Stimulated activated memory B cell treated with anti-CD40 and anti-IgM and Interleukin-4, amounts not matched to agents 10 μg/mL and 1 μg/mL and 100 μg/mL, for 72 hours (primary cell): ENCODE measurements around the gene MCOLN3.
A peak's percentile ranks its signal among the peaks of the same experiment; 100 is the strongest.

Source experiments
- ATAC-seq: fragments of 150-1000 bp; cut with Tn5 transposase; 2 replicates; pipeline ENCODE4 v1.10.0; 2021
- H3K27ac Mint-ChIP-seq: one replicate; pipeline ENCODE4 v1.8.0; 2022; ENCODE audit warnings: mild to moderate bottlenecking, mixed read lengths
- H3K27me3 Mint-ChIP-seq: one replicate; pipeline ENCODE4 v1.8.0; 2022; ENCODE audit warnings: mixed read lengths
- H3K36me3 Mint-ChIP-seq: one replicate; pipeline ENCODE4 v1.8.0; 2022; ENCODE audit warnings: mixed read lengths
- H3K4me1 Mint-ChIP-seq: one replicate; pipeline ENCODE4 v1.8.0; 2022; ENCODE audit warnings: mixed read lengths
- H3K4me3 Mint-ChIP-seq: one replicate; pipeline ENCODE4 v1.8.0; 2022; ENCODE audit warnings: mild to moderate bottlenecking, moderate library complexity, mixed read lengths
- H3K9me3 Mint-ChIP-seq: one replicate; pipeline ENCODE4 v1.8.0; 2022; ENCODE audit warnings: mixed read lengths

MCOLN3 gene, protein sequence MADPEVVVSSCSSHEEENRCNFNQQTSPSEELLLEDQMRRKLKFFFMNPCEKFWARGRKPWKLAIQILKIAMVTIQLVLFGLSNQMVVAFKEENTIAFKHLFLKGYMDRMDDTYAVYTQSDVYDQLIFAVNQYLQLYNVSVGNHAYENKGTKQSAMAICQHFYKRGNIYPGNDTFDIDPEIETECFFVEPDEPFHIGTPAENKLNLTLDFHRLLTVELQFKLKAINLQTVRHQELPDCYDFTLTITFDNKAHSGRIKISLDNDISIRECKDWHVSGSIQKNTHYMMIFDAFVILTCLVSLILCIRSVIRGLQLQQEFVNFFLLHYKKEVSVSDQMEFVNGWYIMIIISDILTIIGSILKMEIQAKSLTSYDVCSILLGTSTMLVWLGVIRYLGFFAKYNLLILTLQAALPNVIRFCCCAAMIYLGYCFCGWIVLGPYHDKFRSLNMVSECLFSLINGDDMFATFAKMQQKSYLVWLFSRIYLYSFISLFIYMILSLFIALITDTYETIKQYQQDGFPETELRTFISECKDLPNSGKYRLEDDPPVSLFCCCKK

DNA sequence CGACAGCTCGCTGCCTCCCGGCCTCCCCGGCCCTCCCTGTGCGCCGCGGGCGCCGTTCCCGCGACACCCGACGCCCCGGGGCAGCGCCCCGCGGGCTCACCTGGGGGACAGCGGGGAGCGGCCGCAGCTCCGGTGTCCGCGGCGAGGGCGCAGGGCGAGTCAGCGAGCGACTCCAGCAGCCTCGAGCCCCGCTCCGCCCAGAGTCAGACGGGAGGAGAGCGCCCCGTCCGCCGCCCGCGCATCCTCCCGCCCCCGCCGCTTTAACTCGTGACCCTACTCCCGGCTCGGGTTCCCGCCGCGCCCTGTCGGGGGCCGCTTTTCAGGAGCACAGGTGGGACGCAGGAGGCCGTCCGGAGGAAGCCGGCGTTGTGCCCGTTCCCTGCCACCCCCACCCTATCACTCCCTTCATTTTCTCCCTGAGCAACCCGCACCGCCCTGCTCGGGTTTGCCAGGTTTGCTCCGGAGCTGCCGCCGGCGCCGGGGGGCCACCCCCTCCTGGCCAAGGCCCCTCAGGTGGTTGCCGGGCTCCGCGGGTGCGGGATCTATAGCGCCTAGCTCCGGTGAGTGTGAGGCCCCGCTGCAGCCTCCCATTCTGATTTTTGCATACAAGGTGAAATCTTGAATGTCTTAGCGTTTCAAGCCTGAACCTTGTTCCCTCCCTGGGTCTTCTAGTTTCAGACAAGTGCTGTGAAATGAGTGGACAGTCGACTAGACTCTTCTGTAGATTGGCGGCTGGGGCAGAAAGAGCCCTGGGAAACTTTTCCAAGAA lies at the start of gene MCOLN3:
Gene MCOLN3 (minus strand): TSS at position 205 of the 769 bp plus-strand sequence. CDS start 3,140 bp downstream, outside the sequence.
- H3K27me3 Mint-ChIP-seq, result peaks cover 55% of the 10 kb centered on the region
- peaks cover 6% of the 10 kb centered on the region for H3K4me1 Mint-ChIP-seq
- H3K4me3 Mint-ChIP-seq, result peak within 1 kb of the TSS; percentile 78
- peak; percentile 77 for ATAC-seq
- no peaks in the 10 kb centered on the region for H3K36me3 Mint-ChIP-seq
- H3K27ac Mint-ChIP-seq, result no peak within 1 kb of the TSS
- no peaks in the 10 kb centered on the region for H3K9me3 Mint-ChIP-seq

DNA sequence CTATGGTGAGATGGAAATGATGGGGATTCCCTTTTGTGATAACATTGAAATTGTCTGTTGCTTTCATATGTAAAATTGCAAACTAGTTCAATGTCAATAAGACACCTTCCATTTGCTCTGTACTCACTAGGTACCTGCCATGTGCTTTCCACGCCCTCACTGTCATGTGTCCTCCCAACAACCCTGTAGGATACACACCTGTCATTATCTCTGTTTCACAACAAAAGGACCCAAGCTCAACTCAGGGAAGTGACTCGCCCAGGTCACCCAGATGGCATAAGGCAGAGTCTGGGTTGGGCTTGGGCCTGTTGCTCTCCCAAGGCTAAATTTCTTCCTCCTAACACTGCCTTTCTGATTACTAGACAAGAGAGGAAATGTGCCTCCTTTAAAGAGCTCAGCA lies 45.3 kb upstream of the MCOLN3 start:
- Mint-ChIP-seq H3K27ac (no peak overlapping the region), H3K4me1 (peaks cover 5% of the 10 kb centered on the region), H3K9me3 (no peaks in the 10 kb centered on the region), H3K4me3 (no peak overlapping the region), H3K27me3 (peaks cover 20% of the 10 kb centered on the region), H3K36me3 (no peaks in the 10 kb centered on the region)
- ATAC-seq, result no peak

DNA sequence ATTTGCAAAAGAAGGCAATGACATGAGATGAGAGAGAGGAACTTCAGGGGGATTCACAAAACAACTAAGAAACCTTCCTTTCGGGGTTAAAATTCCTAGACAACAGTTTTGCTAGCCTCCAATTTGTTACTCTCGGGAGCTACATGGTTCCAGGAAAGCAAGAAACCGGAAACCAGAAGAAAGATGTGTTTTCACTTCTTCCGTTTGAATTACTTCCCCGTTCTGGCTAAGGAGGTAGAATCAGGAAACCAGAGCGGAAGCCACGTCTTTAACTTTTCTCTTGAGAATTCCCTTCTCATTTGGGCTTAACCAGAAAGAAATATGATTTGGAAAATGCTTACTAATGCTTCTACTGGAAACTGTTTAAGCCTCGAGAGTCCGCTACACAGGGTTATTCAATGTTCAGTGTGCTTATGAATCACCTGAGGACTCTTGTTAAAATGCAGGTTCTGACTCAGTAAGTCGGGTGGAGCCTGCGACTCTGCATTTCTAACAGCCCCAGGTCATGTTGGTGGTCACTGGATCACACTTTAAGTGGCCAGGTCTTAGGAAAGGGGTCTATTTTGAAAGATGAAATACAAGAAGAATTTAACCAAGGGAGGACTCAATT lies 43.5 kb upstream of the MCOLN3 start:
- Mint-ChIP-seq H3K36me3 (no peaks in the 10 kb centered on the region), H3K27ac (no peak overlapping the region), H3K4me3 (no peak overlapping the region), H3K4me1 (peaks cover 5% of the 10 kb centered on the region), H3K9me3 (no peaks in the 10 kb centered on the region), H3K27me3 (peaks cover 18% of the 10 kb centered on the region)
- ATAC-seq, result no peak

DNA sequence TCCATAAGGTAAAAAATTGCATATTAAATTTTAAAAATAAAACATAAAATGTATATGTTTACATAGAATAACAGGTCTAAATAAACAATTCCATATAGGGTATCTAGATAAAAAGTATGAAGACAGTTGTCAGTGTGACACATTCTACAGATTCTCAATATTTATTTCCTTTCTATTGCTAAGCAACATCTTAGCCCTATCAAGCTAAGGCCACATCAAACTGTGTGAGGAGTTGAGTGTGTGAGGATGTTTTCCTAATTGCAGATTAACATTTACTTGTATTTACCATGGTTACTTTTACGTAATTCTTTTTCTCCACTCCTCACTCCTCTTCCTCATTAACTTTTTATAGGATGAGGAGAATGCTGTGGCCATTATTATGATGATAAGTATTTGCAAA lies 41.9 kb upstream of the MCOLN3 start:
- ATAC-seq, result no peak
- H3K36me3 Mint-ChIP-seq, result no peaks in the 10 kb centered on the region
- peaks cover 3% of the 10 kb centered on the region for H3K27me3 Mint-ChIP-seq
- H3K4me1 Mint-ChIP-seq, result peaks cover 5% of the 10 kb centered on the region
- H3K27ac Mint-ChIP-seq, result no peak overlapping the region
- no peaks in the 10 kb centered on the region for H3K9me3 Mint-ChIP-seq
- H3K4me3 Mint-ChIP-seq, result no peak overlapping the region

DNA sequence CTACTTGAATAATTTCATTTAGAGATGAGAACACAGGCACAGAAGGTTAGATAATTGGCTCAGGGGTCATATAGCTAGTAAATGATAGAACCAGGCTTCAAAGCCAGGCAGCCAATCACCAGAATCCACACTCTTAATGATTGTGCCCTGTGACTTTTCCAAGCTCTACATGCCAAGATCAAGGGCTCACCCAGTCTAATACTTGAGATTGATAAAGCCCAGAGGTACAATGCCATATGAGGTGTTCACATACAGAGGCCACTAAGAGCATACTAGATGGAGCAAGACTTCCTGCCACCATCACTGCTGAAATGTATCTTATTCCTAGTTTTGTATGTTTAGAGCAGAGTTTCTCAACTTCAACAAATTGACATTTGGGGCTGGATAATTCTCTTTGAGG lies 40.9 kb upstream of the MCOLN3 start:
- no peak for ATAC-seq
- Mint-ChIP-seq H3K4me1 (peaks cover 5% of the 10 kb centered on the region), H3K4me3 (no peak overlapping the region), H3K9me3 (no peaks in the 10 kb centered on the region), H3K36me3 (no peaks in the 10 kb centered on the region), H3K27me3 (no peaks in the 10 kb centered on the region), H3K27ac (no peak overlapping the region)

DNA sequence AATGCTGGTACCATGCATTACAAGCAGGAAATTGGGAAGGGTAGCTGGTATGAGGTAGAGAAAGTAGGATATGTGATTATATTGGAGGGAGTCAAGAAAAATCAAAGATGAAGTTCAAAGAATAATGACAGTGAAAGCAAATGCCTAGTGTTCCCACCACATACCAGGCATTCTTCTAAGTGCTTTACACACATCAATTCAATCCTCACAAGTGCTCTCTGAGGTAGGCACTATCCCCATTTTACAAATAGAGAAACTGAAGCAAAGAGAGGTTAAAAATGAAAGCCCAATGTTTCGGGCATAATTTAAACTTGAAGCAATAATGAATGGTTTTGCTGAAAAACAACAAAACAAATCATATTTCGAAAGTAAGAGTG lies 40.1 kb upstream of the MCOLN3 start:
- no peaks in the 10 kb centered on the region for H3K27me3 Mint-ChIP-seq
- no peak for ATAC-seq
- no peak overlapping the region for H3K4me3 Mint-ChIP-seq
- no peaks in the 10 kb centered on the region for H3K36me3 Mint-ChIP-seq
- H3K9me3 Mint-ChIP-seq, result no peaks in the 10 kb centered on the region
- H3K4me1 Mint-ChIP-seq, result peaks cover 5% of the 10 kb centered on the region
- H3K27ac Mint-ChIP-seq, result no peak overlapping the region

DNA sequence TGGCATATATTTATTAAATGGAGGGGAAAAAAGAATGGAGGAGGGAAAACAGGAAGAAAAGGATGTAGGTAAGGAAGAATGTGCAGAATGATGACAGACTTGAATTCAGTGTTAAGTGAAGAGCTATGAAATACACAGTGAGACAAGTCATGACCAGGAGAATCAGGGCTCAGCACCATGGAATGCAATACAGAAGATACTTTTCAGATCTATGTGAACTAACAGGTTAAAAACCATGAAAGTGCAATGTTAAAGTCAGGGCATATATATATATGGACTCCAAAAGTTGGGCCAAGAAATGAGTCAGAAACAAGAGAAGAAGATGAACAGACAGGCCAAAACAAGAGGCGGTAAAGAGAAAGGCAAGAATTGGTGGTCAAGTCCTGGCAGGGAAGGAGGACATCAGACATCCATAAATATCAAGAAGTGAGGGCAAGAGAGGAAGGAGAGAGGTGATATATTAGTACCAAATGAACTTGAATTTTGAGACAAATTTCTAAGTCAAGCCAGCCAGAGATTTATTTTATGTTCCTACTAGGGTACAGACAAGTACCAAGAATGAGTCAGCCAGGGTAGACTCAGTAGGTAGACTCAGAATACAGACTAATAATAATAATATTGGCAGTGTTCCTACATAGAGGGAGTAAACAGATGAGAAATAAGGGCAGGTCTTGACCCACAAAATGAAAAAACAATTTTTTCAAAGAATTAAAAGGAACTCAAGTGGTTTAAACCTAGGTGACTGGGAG lies 39.5 kb upstream of the MCOLN3 start:
- no peak for ATAC-seq

DNA sequence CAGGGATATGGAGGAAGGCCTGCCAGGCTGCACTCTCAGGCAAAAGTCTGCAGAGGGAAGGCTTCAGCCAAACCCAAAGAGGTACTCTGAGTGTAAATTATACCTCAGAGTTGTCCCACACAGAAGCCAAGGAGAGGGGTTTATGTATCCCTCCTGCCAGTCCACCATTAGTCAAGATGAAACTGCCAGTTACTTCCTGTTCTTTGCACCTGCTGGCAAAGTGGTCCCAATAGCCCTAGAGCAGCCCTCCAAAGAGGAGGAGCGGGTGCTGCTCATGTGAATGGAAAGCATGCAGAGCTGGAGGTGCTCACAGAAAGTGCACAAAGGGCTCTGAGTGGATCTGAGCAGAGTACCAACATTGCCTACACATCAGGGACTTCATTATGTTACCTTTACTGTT lies 37.1 kb upstream of the MCOLN3 start:
- Mint-ChIP-seq H3K27me3 (peaks cover 10% of the 10 kb centered on the region), H3K4me3 (no peak overlapping the region), H3K36me3 (no peaks in the 10 kb centered on the region), H3K4me1 (no peaks in the 10 kb centered on the region), H3K27ac (no peak overlapping the region), H3K9me3 (no peaks in the 10 kb centered on the region)
- ATAC-seq, result no peak

More for the DNA sequence above, 39.5 kb upstream of the MCOLN3 start:
- no peak overlapping the region for H3K4me3 Mint-ChIP-seq
- H3K4me1 Mint-ChIP-seq, result peaks cover 5% of the 10 kb centered on the region
- no peak overlapping the region for H3K27ac Mint-ChIP-seq
- H3K36me3 Mint-ChIP-seq, result no peaks in the 10 kb centered on the region
- no peaks in the 10 kb centered on the region for H3K9me3 Mint-ChIP-seq
- H3K27me3 Mint-ChIP-seq, result peaks cover 2% of the 10 kb centered on the region

DNA sequence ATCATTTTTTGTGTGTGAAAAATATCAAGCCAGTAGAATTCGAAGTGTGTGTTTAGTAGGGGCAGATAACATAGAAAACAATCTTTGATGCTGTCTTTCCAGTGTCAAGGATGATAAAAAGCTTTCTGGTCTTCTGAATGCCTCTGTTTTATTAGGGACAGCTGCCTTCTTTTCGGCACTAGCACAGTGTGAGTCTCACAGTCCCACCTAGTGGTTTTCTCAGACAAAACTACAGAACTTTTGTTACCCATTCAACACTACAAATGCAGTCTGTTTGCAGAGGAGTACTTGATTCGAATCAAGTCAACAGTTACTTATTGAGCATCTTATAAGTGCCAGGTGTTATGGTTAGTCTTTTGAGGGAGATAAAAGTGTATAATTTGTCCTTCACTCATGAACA lies 30.6 kb upstream of the MCOLN3 start:
- Mint-ChIP-seq H3K27ac (no peak overlapping the region), H3K4me1 (peaks cover 5% of the 10 kb centered on the region), H3K4me3 (no peak overlapping the region), H3K36me3 (peaks cover 6% of the 10 kb centered on the region), H3K27me3 (peaks cover 17% of the 10 kb centered on the region), H3K9me3 (peaks cover 9% of the 10 kb centered on the region)
- ATAC-seq, result no peak

DNA sequence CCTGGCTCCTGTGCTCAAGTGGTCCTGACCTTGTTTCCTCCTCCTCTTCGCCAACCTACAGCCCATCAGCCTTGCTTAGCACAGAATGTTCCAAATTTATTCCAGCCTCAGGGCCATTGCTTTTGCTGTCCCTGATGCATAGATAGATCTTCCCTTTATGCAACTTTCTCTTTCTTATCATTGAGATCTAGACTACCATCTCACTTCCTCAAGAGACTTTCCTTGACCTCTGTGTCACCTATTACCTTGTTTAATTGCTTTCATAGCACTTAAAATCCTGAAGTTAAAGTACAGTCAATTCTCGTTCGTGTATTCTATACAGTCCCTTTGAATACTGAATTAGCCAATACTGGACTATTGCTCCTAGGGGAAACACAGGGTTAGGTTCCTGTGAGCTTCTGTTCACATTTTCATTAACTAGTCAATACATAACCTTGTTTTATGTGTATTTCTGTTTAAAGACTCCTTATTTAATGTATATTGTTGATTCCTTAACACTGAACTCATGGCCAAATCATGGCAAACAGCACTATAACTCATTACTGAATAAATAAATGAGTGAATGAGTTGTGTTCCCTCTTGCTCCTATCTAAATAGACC lies 26.2 kb upstream of the MCOLN3 start:
- Mint-ChIP-seq H3K9me3 (peaks cover 9% of the 10 kb centered on the region), H3K27ac (no peak overlapping the region), H3K4me3 (no peak overlapping the region), H3K27me3 (peaks cover 10% of the 10 kb centered on the region), H3K4me1 (peaks cover 5% of the 10 kb centered on the region), H3K36me3 (peaks cover 6% of the 10 kb centered on the region)
- no peak for ATAC-seq

DNA sequence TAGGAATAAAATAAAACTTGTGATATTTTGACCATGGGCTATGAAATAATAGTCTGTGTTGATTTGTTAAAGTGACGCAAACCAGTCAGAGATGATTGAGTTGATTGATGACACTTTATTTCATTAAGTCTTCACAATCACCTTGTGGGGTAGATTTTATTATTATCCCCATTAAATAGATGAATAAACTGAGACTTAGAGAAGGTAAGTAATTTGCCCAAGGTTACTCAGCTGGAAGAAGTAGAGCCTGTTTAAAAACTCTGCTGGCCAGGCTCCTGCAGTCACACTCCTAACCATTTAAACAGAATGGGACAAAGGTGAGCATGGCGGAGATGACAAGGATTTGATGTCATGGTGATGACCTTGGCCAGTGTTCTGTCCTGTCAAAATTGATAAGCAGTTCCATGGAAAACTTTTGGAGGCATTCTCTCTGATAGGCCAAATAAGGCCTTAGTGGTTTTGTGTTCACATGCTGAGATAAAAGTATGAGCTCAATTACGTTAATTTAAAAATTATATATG lies 22.7 kb upstream of the MCOLN3 start:
- peaks cover 9% of the 10 kb centered on the region for H3K9me3 Mint-ChIP-seq
- H3K36me3 Mint-ChIP-seq, result peaks cover 6% of the 10 kb centered on the region
- peaks cover 5% of the 10 kb centered on the region for H3K4me1 Mint-ChIP-seq
- H3K27ac Mint-ChIP-seq, result no peak overlapping the region
- ATAC-seq, result no peak
- H3K27me3 Mint-ChIP-seq, result peaks cover 10% of the 10 kb centered on the region
- no peak overlapping the region for H3K4me3 Mint-ChIP-seq

DNA sequence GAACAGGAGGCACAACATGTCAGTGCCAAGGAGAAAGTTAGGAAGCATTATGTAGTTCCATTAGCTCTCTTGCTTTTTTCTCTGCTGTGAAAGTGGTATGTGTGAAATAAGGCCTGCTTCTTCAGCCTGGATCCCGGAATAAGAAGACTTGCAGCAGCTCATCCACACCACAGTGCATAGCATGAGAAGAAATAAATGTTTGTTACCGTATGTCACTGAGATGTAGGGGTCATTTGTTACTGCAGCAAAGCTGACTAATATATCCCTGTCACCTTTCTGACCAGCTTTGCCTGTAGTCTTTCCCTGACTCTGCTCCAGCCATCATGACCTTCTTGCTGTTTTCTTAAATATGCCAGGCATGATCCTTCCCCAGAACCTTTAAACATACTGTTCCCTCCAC lies 20.5 kb upstream of the MCOLN3 start:
- Mint-ChIP-seq H3K4me3 (no peak overlapping the region), H3K27me3 (peaks cover 2% of the 10 kb centered on the region), H3K9me3 (no peaks in the 10 kb centered on the region), H3K36me3 (no peaks in the 10 kb centered on the region), H3K27ac (no peak overlapping the region), H3K4me1 (no peaks in the 10 kb centered on the region)
- no peak for ATAC-seq

DNA sequence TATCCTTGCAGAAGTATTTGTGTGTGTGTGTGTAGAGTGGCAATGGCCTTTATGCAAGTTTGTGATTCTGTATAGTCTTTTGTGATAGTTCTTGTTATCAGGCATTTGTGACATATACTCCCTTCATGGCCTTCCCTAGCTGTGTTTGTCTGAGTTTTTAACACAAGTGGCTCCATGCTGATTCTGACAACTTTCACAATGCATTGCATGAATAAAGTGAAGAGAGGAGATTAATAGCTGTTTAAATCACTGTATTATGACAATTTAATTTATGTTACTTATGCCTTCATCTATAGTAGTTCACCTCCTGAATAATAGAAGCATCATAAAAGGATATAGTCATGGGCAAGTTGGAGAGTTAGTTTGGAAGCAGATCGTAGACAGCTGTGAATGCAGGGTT lies 17.2 kb upstream of the MCOLN3 start:
- peaks cover 21% of the 10 kb centered on the region for H3K4me1 Mint-ChIP-seq
- no peak overlapping the region for H3K27ac Mint-ChIP-seq
- no peak overlapping the region for H3K4me3 Mint-ChIP-seq
- H3K9me3 Mint-ChIP-seq, result no peaks in the 10 kb centered on the region
- no peaks in the 10 kb centered on the region for H3K27me3 Mint-ChIP-seq
- no peaks in the 10 kb centered on the region for H3K36me3 Mint-ChIP-seq
- no peak for ATAC-seq

DNA sequence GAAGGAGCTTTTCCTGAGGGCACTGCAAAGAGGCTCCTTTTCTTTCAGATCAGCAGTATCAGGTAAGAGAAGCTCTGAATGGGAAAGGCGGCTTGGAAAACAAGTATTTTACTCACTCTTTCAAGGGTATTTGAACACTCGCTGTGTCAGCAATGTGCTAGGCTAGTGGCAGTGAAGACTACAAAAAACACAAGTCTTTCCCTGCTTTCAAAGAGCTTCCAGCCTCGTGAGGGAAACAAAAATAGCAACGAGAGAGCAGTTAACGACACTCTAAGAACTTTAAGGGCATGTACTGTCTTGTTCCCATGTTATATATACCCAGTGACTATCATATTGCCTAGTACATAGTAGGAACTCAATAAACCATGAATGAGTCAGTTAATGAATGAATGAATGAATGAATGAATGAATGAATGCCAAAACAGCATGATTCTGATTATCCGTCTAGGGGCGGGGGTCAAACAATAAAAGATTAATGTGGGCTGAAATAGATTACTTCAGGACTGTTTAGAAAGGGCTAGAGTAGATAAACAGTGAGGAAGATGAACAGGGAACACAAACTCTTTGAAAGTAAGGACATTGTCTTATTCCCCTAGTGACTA lies 14.2 kb upstream of the MCOLN3 start:
- H3K4me1 Mint-ChIP-seq, result peaks cover 33% of the 10 kb centered on the region
- no peaks in the 10 kb centered on the region for H3K27me3 Mint-ChIP-seq
- H3K9me3 Mint-ChIP-seq, result no peaks in the 10 kb centered on the region
- no peaks in the 10 kb centered on the region for H3K36me3 Mint-ChIP-seq
- peak overlapping the region; percentile 88 for H3K4me3 Mint-ChIP-seq
- ATAC-seq, result no peak
- H3K27ac Mint-ChIP-seq, result peak overlapping the region; percentile 63
